SK-N-SH treated with all-trans-retinoic acid at 6 μM for 48 hours (cell line): Measurements from ENCODE around the gene ZNF492.

Experiments
- ARNTL ChIP-seq: fragments of 450-650 bp; formaldehyde crosslinking; IDR thresholded peaks from 2 replicates; pipeline ENCODE4 v1.5.0; 2020; ENCODE audit warnings: low read depth, mild to moderate bottlenecking, moderate library complexity, borderline replicate concordance
- CSRNP3 ChIP-seq: fragments of 250-450 bp; sonication (Bioruptor Pico); IDR thresholded peaks from 2 replicates; pipeline ENCODE4 v1.5.1; 2021; ENCODE audit warnings: mild to moderate bottlenecking, moderate library complexity
- ISL1 ChIP-seq: fragments of 250-450 bp; sonication (Bioruptor Pico); IDR thresholded peaks from 2 replicates; pipeline ENCODE4 v2.1.2; 2022; ENCODE audit warnings: mild to moderate bottlenecking, moderate library complexity
- PATZ1 ChIP-seq: fragments of 250-450 bp; sonication (Bioruptor Pico); IDR thresholded peaks from 2 replicates; pipeline ENCODE4 v1.8.0; 2020; ENCODE audit warnings: mild to moderate bottlenecking, moderate library complexity, borderline replicate concordance
- ZNF565 ChIP-seq: fragments of 450-650 bp; formaldehyde crosslinking; conservative IDR thresholded peaks from 2 replicates; pipeline ENCODE4 v1.5.0; 2020; ENCODE audit warnings: low read depth, mild to moderate bottlenecking, moderate library complexity

- no peak for TF ChIP-seq ISL1
- no peak for TF ChIP-seq ZNF565 (CRISPR knock-in tag)
- no peak for TF ChIP-seq PATZ1 (CRISPR knock-in tag)
- no peak for TF ChIP-seq CSRNP3 (CRISPR knock-in tag)
- TF ChIP-seq ARNTL (CRISPR knock-in tag) = no peak
Observed at GRCh38 chr19:22634450-22634827, 315 bp downstream of the ZNF492 start.
